ENCODE data around the gene DSCAM. TPM values are rescaled to one million over a fixed set of nuclear protein-coding genes. Genes with fewer than 3 reads are reported as not detected.

Gene DSCAM
- polyA plus RNA-seq, 1 experiment, result not detected

DNA sequence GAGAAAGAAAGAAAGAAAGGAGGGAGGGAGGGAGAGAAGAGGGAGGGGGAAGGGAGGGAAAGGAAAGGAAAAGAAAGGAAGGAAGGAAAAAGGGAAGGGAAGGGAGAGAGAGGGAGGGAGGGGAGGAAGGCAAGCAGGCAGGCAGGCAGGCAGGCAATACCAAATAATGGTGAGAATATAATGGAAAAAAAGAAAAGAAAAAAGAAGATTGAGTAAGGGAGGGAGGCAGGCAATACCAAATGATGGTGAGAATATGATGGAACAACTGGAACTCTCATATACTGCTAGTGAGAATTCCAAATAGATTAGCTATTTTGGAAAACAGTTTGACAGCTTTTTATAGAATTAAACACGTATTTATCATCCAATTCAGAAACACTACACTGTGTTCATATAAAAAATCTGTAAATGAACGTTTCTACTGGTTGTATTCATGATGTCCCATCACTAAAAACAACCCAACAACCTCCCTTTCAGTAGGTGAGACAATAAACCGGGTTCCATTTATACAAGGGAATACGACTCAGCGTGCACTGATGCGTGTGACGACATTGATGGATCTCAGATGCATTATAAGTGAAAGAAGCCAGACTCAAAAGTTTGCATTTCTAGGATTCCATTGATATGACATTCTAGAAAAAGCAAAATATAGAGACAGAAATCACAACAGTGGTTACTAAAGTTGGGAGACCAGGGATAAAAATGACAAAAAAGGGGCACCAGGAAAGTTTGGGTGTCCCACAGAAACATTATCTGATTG is 226.4 kb downstream of the DSCAM start:
- ChIA-PET POLR2A (no interaction called here), CTCF (no interaction called here)
- no peak overlapping the region for H3K27ac ChIP-seq (ENCODE audit: low read depth, low read length)
- H3K27me3 ChIP-seq (ENCODE audit: control insufficient read depth, insufficient read depth, low read length), result no peaks in the 10 kb centered on the region
- no peak for DNase-seq (ENCODE audit: low read depth, low spot score)
- H3K4me3 ChIP-seq (ENCODE audit: low read depth, low read length), result no peak overlapping the region
- peaks cover 33% of the 10 kb centered on the region for H3K9me3 ChIP-seq (ENCODE audit: control insufficient read depth, insufficient read depth, low read length)
- TF ChIP-seq, protein P1, sequence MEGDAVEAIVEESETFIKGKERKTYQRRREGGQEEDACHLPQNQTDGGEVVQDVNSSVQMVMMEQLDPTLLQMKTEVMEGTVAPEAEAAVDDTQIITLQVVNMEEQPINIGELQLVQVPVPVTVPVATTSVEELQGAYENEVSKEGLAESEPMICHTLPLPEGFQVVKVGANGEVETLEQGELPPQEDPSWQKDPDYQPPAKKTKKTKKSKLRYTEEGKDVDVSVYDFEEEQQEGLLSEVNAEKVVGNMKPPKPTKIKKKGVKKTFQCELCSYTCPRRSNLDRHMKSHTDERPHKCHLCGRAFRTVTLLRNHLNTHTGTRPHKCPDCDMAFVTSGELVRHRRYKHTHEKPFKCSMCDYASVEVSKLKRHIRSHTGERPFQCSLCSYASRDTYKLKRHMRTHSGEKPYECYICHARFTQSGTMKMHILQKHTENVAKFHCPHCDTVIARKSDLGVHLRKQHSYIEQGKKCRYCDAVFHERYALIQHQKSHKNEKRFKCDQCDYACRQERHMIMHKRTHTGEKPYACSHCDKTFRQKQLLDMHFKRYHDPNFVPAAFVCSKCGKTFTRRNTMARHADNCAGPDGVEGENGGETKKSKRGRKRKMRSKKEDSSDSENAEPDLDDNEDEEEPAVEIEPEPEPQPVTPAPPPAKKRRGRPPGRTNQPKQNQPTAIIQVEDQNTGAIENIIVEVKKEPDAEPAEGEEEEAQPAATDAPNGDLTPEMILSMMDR (IDR thresholded peaks at IDR 0.05; ENCODE audit: low read depth, low read length), result no peak

DNA sequence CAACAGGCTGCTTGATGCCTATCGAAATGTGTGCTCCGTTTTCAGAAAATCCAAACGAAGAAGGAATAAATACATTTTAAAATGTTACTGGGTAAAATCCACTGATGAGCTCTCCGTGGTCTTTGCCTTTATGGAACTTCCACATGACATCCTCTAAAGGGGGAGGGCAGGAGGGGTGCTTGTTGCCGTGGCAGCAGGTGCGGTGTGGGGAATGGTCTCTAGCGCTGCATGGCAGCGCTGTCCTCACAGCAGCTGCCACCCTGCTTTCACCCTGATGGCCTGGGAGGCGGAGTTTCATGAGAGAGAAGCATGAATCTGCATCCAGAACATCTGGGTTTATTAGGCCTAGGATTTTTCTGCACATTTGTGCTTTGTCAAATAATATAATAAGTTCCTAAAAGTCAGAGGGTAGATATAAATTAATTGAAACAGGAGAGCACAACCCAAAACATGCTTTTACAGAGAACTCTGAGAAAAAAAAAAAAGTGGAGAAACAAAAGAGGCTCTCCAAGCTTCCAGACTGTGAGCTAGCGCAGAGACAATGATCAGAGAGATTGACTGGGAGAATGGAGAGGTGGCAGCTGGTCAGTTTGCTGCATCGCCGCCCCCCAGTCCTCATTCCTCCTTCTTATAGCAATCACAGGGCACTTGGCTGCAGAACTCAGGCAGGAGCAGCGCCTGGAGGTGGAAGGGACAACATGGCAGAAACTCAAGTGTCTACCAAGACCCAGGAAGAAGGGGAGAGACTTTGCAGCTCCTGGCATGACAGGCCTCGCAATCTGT is 228.6 kb downstream of the DSCAM start:
- no peaks in the 10 kb centered on the region for H3K27me3 ChIP-seq (ENCODE audit: control insufficient read depth, insufficient read depth, low read length)
- TF ChIP-seq, protein P1 (IDR thresholded peaks at IDR 0.05; ENCODE audit: low read depth, low read length), result no peak
- ChIA-PET POLR2A (no interaction called here), CTCF (no interaction called here)
- DNase-seq (ENCODE audit: low read depth, low spot score), result no peak
- no peak overlapping the region for H3K27ac ChIP-seq (ENCODE audit: low read depth, low read length)
- peaks cover 33% of the 10 kb centered on the region for H3K9me3 ChIP-seq (ENCODE audit: control insufficient read depth, insufficient read depth, low read length)
- no peak overlapping the region for H3K4me3 ChIP-seq (ENCODE audit: low read depth, low read length)

DNA sequence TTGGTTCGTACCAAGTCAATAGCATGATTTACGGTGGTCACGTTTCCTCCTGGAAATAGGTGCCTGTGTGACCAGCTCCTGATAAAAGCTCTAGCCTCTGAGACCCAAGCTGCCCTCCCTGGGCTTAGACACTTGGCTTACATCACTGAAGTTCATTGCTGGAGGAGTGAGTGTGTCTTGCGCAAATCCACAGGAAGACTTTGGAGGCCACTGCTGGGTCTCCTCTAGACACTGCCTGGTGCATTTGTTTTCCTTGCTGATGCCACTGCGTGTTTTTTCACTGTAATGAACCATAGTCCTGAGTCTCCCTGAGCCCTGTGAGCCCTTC is 230.6 kb downstream of the DSCAM start:
- Histone ChIP-seq H3K27me3 (ENCODE audit: control insufficient read depth, insufficient read depth, low read length) (no peaks in the 10 kb centered on the region), H3K9me3 (ENCODE audit: control insufficient read depth, insufficient read depth, low read length) (peaks cover 40% of the 10 kb centered on the region), H3K27ac (ENCODE audit: low read depth, low read length) (no peak overlapping the region), H3K4me3 (ENCODE audit: low read depth, low read length) (no peak overlapping the region)
- ChIA-PET CTCF (no interaction called here), POLR2A (no interaction called here)
- DNase-seq (ENCODE audit: low read depth, low spot score), result no peak
- TF ChIP-seq, protein P1 (IDR thresholded peaks at IDR 0.05; ENCODE audit: low read depth, low read length), result no peak

DNA sequence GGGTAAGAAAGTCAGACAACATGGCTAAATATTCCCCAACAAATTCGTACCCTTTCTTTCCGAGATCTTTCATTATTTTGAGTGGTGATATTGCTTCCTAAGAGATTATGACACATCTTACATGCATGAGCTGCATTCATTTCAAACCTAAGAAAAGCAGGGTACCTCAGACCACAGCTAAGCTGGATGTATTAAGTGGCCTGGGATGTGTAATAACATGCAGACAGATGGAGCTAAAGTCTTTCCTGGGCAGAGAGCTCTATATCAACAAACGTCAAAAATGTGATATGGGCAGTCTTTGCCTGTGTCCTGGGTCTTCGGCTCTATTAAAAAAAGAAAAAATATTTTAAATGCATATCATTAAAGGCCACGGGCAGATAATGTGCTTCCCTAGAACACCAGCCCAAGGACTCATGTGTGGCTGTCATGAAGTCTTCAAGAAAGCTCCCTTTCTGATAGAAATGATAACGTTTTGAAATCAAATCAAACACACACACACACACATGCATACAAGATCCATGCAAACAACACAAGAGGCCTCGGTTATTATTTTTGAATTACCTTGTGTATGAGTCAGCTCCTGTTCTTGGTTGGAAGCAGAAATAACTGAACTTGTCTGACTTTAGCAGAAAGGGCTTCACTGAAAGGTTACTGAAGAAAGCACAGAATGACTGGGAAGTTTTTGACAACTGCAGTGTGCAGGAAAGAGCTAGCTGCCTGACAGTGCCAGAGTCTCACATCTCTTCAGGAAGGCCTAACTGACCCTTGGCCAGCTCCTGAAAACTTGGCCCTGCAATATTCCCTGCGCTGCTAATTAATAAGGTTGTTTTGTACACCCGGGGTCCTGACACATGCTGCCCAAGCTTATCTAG is 231.2 kb downstream of the DSCAM start:
- no peak overlapping the region for H3K4me3 ChIP-seq (ENCODE audit: low read depth, low read length)
- H3K27me3 ChIP-seq (ENCODE audit: control insufficient read depth, insufficient read depth, low read length), result no peaks in the 10 kb centered on the region
- ChIA-PET CTCF (no interaction called here), POLR2A (no interaction called here)
- DNase-seq (ENCODE audit: low read depth, low spot score), result no peak
- TF ChIP-seq, protein P1 (IDR thresholded peaks at IDR 0.05; ENCODE audit: low read depth, low read length), result no peak
- H3K27ac ChIP-seq (ENCODE audit: low read depth, low read length), result no peak overlapping the region
- peaks cover 45% of the 10 kb centered on the region for H3K9me3 ChIP-seq (ENCODE audit: control insufficient read depth, insufficient read depth, low read length)
